Right lobe of liver (tissue), 4 donors: ENCODE data around the gene RAB35.

Experiments used
- CTCF ChIP-seq, 4 donors: fragments of 200-600 bp in 3 of 4; fragments of 450-650 bp in 1 of 4; IDR thresholded peaks; one replicate each; pipeline versions ENCODE4 v1.5.1 to v1.8.0; 2016 to 2022; ENCODE audit warnings: antibody characterized with exemption in 4 of 4, mild to moderate bottlenecking in 2 of 4
- POLR2A ChIP-seq: fragments of 450-650 bp; IDR thresholded peaks from one replicate; pipeline ENCODE4 v1.6.1; 2017; ENCODE audit warnings: antibody characterized with exemption, mild to moderate bottlenecking
- donor health status: DM: no; HTN: no; CAD: no.
- donor health status: DM: no; HTN: no; CAD: no.
- donor health status: DM: no; HTN: yes; CAD: no.

GRCh38 chr12:120150919-120151525 lies 34.5 kb upstream of the RAB35 start:
- TF ChIP-seq CTCF (IDR thresholded peaks at IDR 0.05) (no peak), POLR2A (no peak)
